SK-N-SH treated with all-trans-retinoic acid at 6 μM for 48 hours (cell line): ENCODE measurements around the gene DOCK1.

ENCODE experiments used
- ATAC-seq: fragments of 200-7000 bp; cut with Tn5 transposase; 3 replicates; pipeline ENCODE4 v1.9.1; 2020; ENCODE audit warnings: mild to moderate bottlenecking, moderate library complexity
- BACH2 ChIP-seq: fragments of 250-450 bp; sonication (Bioruptor Pico); IDR thresholded peaks from 2 replicates; pipeline ENCODE4 v1.9.0; 2021; ENCODE audit warnings: mild to moderate bottlenecking, borderline replicate concordance
- CREB5 ChIP-seq: fragments of 250-450 bp; sonication (Bioruptor Pico); IDR thresholded peaks from 2 replicates; pipeline ENCODE4 v1.5.1; 2020; ENCODE audit warnings: low read depth, mild to moderate bottlenecking, moderate library complexity
- CSDC2 ChIP-seq: fragments of 250-450 bp; sonication (Bioruptor Pico); IDR thresholded peaks from 2 replicates; pipeline ENCODE4 v1.5.0; 2020; ENCODE audit warnings: mild to moderate bottlenecking, moderate library complexity
- CSRNP3 ChIP-seq: fragments of 250-450 bp; sonication (Bioruptor Pico); IDR thresholded peaks from 2 replicates; pipeline ENCODE4 v1.5.1; 2021; ENCODE audit warnings: mild to moderate bottlenecking, moderate library complexity
- GLIS3 ChIP-seq: fragments of 250-450 bp; sonication (Bioruptor Pico); IDR thresholded peaks from 2 replicates; pipeline ENCODE4 v1.5.0; 2020; ENCODE audit warnings: mild to moderate bottlenecking, moderate library complexity
- ISL1 ChIP-seq: fragments of 250-450 bp; sonication (Bioruptor Pico); IDR thresholded peaks from 2 replicates; pipeline ENCODE4 v2.1.2; 2022; ENCODE audit warnings: mild to moderate bottlenecking, moderate library complexity
- OSR1 ChIP-seq: fragments of 250-450 bp; sonication (Bioruptor Pico); IDR thresholded peaks from 2 replicates; pipeline ENCODE4 v1.8.0; 2022; ENCODE audit warnings: moderate library complexity, mild to moderate bottlenecking, inconsistent platforms
- PATZ1 ChIP-seq: fragments of 250-450 bp; sonication (Bioruptor Pico); IDR thresholded peaks from 2 replicates; pipeline ENCODE4 v1.8.0; 2020; ENCODE audit warnings: mild to moderate bottlenecking, moderate library complexity, borderline replicate concordance
- POU6F1 ChIP-seq: fragments of 250-450 bp; sonication (Bioruptor Pico); IDR thresholded peaks from 2 replicates; pipeline ENCODE4 v1.8.0; 2021; ENCODE audit warnings: low read depth, mild to moderate bottlenecking, moderate library complexity, borderline replicate concordance
- PPARA ChIP-seq: fragments of 250-450 bp; sonication (Bioruptor Pico); IDR thresholded peaks from 2 replicates; pipeline ENCODE4 v1.5.0; 2020; ENCODE audit warnings: mild to moderate bottlenecking, borderline replicate concordance
- SNAI2 ChIP-seq: fragments of 250-450 bp; sonication (Bioruptor Pico); IDR thresholded peaks from 2 replicates; pipeline ENCODE4 v1.5.0; 2020; ENCODE audit warnings: mild to moderate bottlenecking, moderate library complexity
- TCF4 ChIP-seq: fragments of 250-450 bp; sonication (Bioruptor Pico); IDR thresholded peaks from 2 replicates; pipeline ENCODE4 v1.8.0; 2021; ENCODE audit warnings: mild to moderate bottlenecking, moderate library complexity, borderline replicate concordance
- TOX ChIP-seq: fragments of 250-450 bp; sonication (Bioruptor Pico); IDR thresholded peaks from 2 replicates; pipeline ENCODE4 v1.8.0; 2021; ENCODE audit warnings: mild to moderate bottlenecking, moderate library complexity, borderline replicate concordance
- ZC3H10 ChIP-seq: fragments of 250-450 bp; sonication (Bioruptor Pico); IDR thresholded peaks from 2 replicates; pipeline ENCODE4 v1.5.1; 2021; ENCODE audit warnings: mild to moderate bottlenecking, moderate library complexity
- ZFP3 ChIP-seq: fragments of 250-450 bp; sonication (Bioruptor Pico); IDR thresholded peaks from 2 replicates; pipeline ENCODE4 v1.5.0; 2020; ENCODE audit warnings: mild to moderate bottlenecking, moderate library complexity
- ZFP30 ChIP-seq: fragments of 450-650 bp; formaldehyde crosslinking; IDR thresholded peaks from 2 replicates; pipeline ENCODE4 v1.5.0; 2022; ENCODE audit warnings: mild to moderate bottlenecking, moderate library complexity
- ZNF565 ChIP-seq: fragments of 450-650 bp; formaldehyde crosslinking; conservative IDR thresholded peaks from 2 replicates; pipeline ENCODE4 v1.5.0; 2020; ENCODE audit warnings: low read depth, mild to moderate bottlenecking, moderate library complexity
- ZNF8 ChIP-seq: fragments of 450-650 bp; formaldehyde crosslinking; IDR thresholded peaks from 2 replicates; pipeline ENCODE4 v1.5.0; 2020; ENCODE audit warnings: mild to moderate bottlenecking, moderate library complexity

DOCK1 gene

GRCh38 chr10:126929391-126929790 is 24.2 kb downstream of the DOCK1 start:
- ATAC-seq = no peak
- TF ChIP-seq PATZ1 (CRISPR knock-in tag) (no peak), TOX (no peak), POU6F1 (no peak), BACH2 (no peak), SNAI2 (CRISPR knock-in tag) (no peak), ZNF8 (CRISPR knock-in tag) (no peak), ZNF565 (CRISPR knock-in tag) (no peak), OSR1 (CRISPR knock-in tag) (no peak), PPARA (CRISPR knock-in tag) (no peak), ZC3H10 (CRISPR knock-in tag) (no peak), CREB5 (CRISPR knock-in tag) (no peak), GLIS3 (CRISPR knock-in tag) (no peak)

GRCh38 chr10:126930131-126930882 is 25.1 kb downstream of the DOCK1 start:
- TF ChIP-seq TOX = no peak
- no peak for TF ChIP-seq CREB5 (CRISPR knock-in tag)
- TF ChIP-seq PPARA (CRISPR knock-in tag) = no peak
- TF ChIP-seq CSDC2 (CRISPR knock-in tag) = no peak
- no peak for TF ChIP-seq ISL1 (CRISPR knock-in tag)
- no peak for TF ChIP-seq ZNF565 (CRISPR knock-in tag)
- no peak for TF ChIP-seq ZFP30 (CRISPR knock-in tag)
- no peak for TF ChIP-seq CSRNP3 (CRISPR knock-in tag)
- TF ChIP-seq SNAI2 (CRISPR knock-in tag) = no peak
- no peak for TF ChIP-seq TCF4 (CRISPR knock-in tag)
- TF ChIP-seq ZC3H10 (CRISPR knock-in tag) = no peak
- TF ChIP-seq BACH2 = no peak
- no peak for TF ChIP-seq PATZ1 (CRISPR knock-in tag)
- no peak for TF ChIP-seq ZNF8 (CRISPR knock-in tag)
- TF ChIP-seq OSR1 (CRISPR knock-in tag) = no peak
- no peak for ATAC-seq

GRCh38 chr10:126930883-126931503 is 25.8 kb downstream of the DOCK1 start:
- ATAC-seq = no peak; the same call in 2 of the 3 replicates
- TF ChIP-seq OSR1 (CRISPR knock-in tag) (no peak), CREB5 (CRISPR knock-in tag) (no peak), ZFP3 (CRISPR knock-in tag) (no peak), CSRNP3 (CRISPR knock-in tag) (no peak), POU6F1 (no peak)
